ENCODE data around the gene EIF4G3.

EIF4G3 gene

DNA sequence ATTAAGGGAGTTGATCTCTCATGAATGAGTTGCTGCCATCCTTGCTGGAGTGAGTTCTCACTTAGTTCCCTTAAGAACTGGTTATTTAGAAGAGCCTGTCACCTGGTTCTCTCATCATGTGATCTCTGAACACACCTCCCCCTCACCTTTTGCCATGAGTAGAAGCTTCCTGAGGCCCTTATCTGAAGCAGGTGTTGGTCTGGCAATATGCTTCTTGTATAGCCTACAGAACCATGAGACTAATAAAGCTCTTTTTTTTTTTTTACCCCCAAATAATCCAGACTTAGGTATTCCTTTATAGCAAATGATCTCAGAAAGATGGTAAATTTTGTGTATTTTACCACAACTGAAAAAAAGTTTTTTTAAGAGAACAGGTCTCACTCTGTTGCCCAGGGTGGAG lies 158.0 kb downstream of the EIF4G3 start:
- Histone ChIP-seq H2AFZ (ENCODE audit: low read length) (no peak overlapping the region), H3K9me2 (replicated peaks; ENCODE audit: insufficient read depth, low read length) (no peaks in the 10 kb centered on the region), H3K79me2 (ENCODE audit: low read length) (peaks cover 8% of the 10 kb centered on the region), H3K27me3 (replicated peaks; ENCODE audit: insufficient read depth, low read length) (no peaks in the 10 kb centered on the region), H3K9me3 (replicated peaks; ENCODE audit: insufficient read depth, low read length) (no peaks in the 10 kb centered on the region), H3K4me1 (ENCODE audit: low read length) (peaks cover 11% of the 10 kb centered on the region), H3K4me3 (ENCODE audit: low read length) (no peak overlapping the region), H3F3A (ENCODE audit: insufficient read depth, low read length) (peaks cover 11% of the 10 kb centered on the region), H3K36me3 (replicated peaks; ENCODE audit: insufficient read depth, low read length) (no peaks in the 10 kb centered on the region), H3K9ac (ENCODE audit: low read length) (no peak overlapping the region), H3K4me2 (ENCODE audit: low read depth, low read length) (no peak overlapping the region), H3K27ac (ENCODE audit: low read length) (no peak overlapping the region), H4K20me1 (ENCODE audit: insufficient read depth, low read length) (no peaks in the 10 kb centered on the region)
- no peak for TF ChIP-seq CTCF (IDR thresholded peaks at IDR 0.05; ENCODE audit: low read length)
- no peak for TF ChIP-seq EZH2phosphoT487 (IDR thresholded peaks at IDR 0.05; ENCODE audit: low read length)
- no peak for TF ChIP-seq EZH2 (optimal IDR thresholded peaks at IDR 0.05; ENCODE audit: low read depth, low read length)
- no peak for DNase-seq

- peaks cover 3% of the 10 kb centered on the region; the same call in 1 of the 2 replicates for H3K79me2 ChIP-seq (ENCODE audit: low read length)
These were observed 163.2 kb downstream of the EIF4G3 start for GRCh38 chr1:21013510-21013909.

GRCh38 chr1:21012937-21013336 lies 163.8 kb downstream of the EIF4G3 start:
- Histone ChIP-seq H3K9me2 (replicated peaks; ENCODE audit: insufficient read depth, low read length) (no peaks in the 10 kb centered on the region), H2AFZ (ENCODE audit: low read length) (no peak overlapping the region), H3K4me2 (ENCODE audit: low read depth, low read length) (no peak overlapping the region), H3F3A (ENCODE audit: insufficient read depth, low read length) (no peaks in the 10 kb centered on the region), H3K79me2 (ENCODE audit: low read length) (peaks cover 3% of the 10 kb centered on the region; the same call in 1 of the 2 replicates), H3K27me3 (replicated peaks; ENCODE audit: insufficient read depth, low read length) (no peaks in the 10 kb centered on the region), H3K9ac (ENCODE audit: low read length) (no peak overlapping the region), H3K4me1 (ENCODE audit: low read length) (peaks cover 7% of the 10 kb centered on the region; the same call in 1 of the 2 replicates), H3K27ac (ENCODE audit: low read length) (no peak overlapping the region), H4K20me1 (ENCODE audit: insufficient read depth, low read length) (no peaks in the 10 kb centered on the region), H3K4me3 (ENCODE audit: low read length) (no peak overlapping the region), H3K9me3 (replicated peaks; ENCODE audit: insufficient read depth, low read length) (no peaks in the 10 kb centered on the region), H3K36me3 (replicated peaks; ENCODE audit: insufficient read depth, low read length) (no peaks in the 10 kb centered on the region)
- DNase-seq = no peak
- TF ChIP-seq CTCF (IDR thresholded peaks at IDR 0.05; ENCODE audit: low read length) (no peak), EZH2 (optimal IDR thresholded peaks at IDR 0.05; ENCODE audit: low read depth, low read length) (no peak), EZH2phosphoT487 (IDR thresholded peaks at IDR 0.05; ENCODE audit: low read length) (no peak)

More at GRCh38 chr1:21013510-21013909, 163.2 kb downstream of the EIF4G3 start:
- H3F3A ChIP-seq (ENCODE audit: insufficient read depth, low read length) = no peaks in the 10 kb centered on the region
- peaks cover 7% of the 10 kb centered on the region; the same call in 1 of the 2 replicates for H3K4me1 ChIP-seq (ENCODE audit: low read length)
- H3K9ac ChIP-seq (ENCODE audit: low read length) = no peak overlapping the region
- no peaks in the 10 kb centered on the region for H3K9me2 ChIP-seq (replicated peaks; ENCODE audit: insufficient read depth, low read length)
- no peak for TF ChIP-seq CTCF (IDR thresholded peaks at IDR 0.05; ENCODE audit: low read length)
- no peak for TF ChIP-seq EZH2phosphoT487 (IDR thresholded peaks at IDR 0.05; ENCODE audit: low read length)
- no peak for TF ChIP-seq EZH2 (optimal IDR thresholded peaks at IDR 0.05; ENCODE audit: low read depth, low read length)
- H4K20me1 ChIP-seq (ENCODE audit: insufficient read depth, low read length) = no peaks in the 10 kb centered on the region
- H2AFZ ChIP-seq (ENCODE audit: low read length) = no peak overlapping the region
- H3K9me3 ChIP-seq (replicated peaks; ENCODE audit: insufficient read depth, low read length) = no peaks in the 10 kb centered on the region
- no peak overlapping the region for H3K4me3 ChIP-seq (ENCODE audit: low read length)
- H3K4me2 ChIP-seq (ENCODE audit: low read depth, low read length) = no peak overlapping the region
- no peak overlapping the region for H3K27ac ChIP-seq (ENCODE audit: low read length)
- DNase-seq = no peak
- H3K36me3 ChIP-seq (replicated peaks; ENCODE audit: insufficient read depth, low read length) = no peaks in the 10 kb centered on the region
- no peaks in the 10 kb centered on the region for H3K27me3 ChIP-seq (replicated peaks; ENCODE audit: insufficient read depth, low read length)
